ENCODE results near the gene RNFT1.
A peak's percentile ranks its signal among the peaks of the same experiment; 100 is the strongest.
"Not testable (repeated sequence)": the region's sequence is repeated elsewhere in the genome, so short reads cannot be mapped to it uniquely, and the experiment has no call there.

The RNFT1 gene

DNA sequence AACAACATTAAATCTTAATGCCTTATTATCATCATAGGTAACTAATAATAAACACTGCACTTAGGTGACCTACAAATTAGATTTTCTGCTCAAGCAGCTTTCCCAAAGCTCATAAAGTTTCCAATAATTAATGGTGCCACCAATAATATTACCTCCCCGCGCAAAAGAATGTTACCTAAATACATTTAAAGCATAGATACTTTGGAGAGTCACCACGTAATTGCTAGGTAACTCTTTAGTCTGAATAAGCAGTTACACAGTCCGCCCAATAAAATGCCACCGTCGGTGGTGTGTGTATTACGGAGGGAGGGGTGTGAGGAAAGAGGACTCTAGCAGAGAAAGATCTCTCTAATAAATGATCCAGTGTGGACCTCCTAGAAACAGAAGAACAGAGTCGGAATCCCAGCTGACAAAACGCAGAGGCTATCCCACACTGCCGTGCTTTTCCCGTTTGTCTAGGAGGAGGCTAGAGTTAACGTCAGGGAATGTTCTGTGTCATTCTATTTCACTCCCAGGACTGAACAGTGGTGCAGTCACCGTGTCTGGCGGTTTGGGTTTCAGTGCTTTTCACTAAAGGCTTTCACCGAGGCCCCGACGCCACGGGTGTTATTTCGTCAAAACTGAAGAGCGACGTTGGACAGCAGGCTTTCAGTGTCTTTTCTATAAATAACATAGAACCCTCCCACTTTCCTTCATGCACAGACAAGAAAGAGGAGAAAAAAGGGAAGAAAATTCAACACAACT, 630 bp downstream of the RNFT1 start:
- DNase-seq (ENCODE audit: low spot score): peak; percentile 61
- TF ChIP-seq, protein P1, sequence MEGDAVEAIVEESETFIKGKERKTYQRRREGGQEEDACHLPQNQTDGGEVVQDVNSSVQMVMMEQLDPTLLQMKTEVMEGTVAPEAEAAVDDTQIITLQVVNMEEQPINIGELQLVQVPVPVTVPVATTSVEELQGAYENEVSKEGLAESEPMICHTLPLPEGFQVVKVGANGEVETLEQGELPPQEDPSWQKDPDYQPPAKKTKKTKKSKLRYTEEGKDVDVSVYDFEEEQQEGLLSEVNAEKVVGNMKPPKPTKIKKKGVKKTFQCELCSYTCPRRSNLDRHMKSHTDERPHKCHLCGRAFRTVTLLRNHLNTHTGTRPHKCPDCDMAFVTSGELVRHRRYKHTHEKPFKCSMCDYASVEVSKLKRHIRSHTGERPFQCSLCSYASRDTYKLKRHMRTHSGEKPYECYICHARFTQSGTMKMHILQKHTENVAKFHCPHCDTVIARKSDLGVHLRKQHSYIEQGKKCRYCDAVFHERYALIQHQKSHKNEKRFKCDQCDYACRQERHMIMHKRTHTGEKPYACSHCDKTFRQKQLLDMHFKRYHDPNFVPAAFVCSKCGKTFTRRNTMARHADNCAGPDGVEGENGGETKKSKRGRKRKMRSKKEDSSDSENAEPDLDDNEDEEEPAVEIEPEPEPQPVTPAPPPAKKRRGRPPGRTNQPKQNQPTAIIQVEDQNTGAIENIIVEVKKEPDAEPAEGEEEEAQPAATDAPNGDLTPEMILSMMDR (IDR thresholded peaks at IDR 0.05; ENCODE audit: extremely low read depth, insufficient read depth, missing control alignments): no peak
- in situ Hi-C loops (cut with MboI; ENCODE audit: low pct_unique_long_range_greater_than_20kb, low sequenced_read_pairs, unreplicated experiment): no loop called here

DNA sequence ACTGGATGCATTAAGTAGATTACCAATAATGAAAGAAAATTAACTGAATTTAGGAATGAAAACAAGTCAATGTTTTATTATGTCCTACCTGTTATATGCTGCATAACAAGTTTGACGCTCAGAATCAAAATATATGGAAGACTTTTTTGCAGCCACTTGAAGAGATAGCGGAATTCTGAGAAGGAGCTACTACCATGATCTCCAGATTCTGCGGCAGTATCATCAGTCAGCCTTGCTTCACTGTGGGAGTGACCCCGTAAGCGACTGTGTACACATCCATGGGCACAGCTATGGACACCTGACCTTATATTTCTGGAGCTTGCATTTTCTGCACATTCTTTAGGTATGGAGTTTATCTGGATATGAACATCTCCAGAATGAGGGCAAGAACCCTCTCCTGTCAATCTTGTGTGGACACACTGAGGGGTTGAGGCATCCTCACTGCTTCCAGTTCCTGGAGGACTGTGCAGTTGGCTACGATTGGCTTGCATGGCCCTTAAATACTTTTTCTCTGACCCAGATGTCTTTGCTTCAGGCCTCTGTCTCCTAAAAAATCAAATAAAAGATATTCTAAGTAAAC, 1.7 kb downstream of the RNFT1 start:
- in situ Hi-C loops (cut with MboI; ENCODE audit: low pct_unique_long_range_greater_than_20kb, low sequenced_read_pairs, unreplicated experiment): no loop called here
- DNase-seq (ENCODE audit: low spot score): no peak
- TF ChIP-seq, protein P1 (IDR thresholded peaks at IDR 0.05; ENCODE audit: extremely low read depth, insufficient read depth, missing control alignments): no peak

DNA sequence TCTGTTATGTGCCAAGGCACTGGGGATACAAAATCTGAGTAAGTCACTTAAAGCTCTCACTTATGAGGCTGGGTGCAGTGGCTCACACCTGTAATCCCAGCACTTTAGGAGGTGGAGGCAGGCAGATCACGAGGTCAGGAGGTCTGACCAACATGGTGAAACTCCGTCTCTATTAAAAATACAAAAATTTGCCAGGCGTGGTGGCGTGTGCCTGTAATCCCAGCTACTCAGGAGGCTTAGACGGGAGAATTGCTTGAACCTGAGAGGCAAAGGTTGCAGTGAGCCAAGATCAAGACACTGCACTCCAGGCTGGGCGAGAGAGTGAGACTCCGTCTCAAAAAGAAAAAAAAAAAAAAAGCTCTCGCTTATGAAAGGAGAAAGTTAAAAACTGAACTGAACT, 5.0 kb downstream of the RNFT1 start:
- in situ Hi-C loops (cut with MboI; ENCODE audit: low pct_unique_long_range_greater_than_20kb, low sequenced_read_pairs, unreplicated experiment); DNase-seq (ENCODE audit: low spot score): not testable (repeated sequence)

DNA sequence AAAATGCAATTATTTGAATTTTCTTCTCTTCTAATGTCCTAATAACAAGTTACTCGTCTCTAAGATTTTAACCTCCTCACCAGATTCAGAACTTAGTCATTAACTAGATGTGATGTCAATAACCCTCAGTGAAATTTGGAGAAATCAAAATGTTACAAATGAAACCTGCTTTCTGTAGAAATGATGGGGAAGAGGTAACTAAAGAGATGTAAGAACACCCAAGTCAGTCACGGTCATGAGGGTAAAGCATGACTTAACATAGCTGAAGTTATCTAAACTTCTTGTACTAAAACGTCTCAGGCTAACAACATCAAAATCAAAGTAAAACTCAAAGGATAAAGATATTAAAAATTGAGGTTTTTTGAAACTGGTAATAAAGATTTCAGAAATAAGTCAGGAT, 9.7 kb downstream of the RNFT1 start:
- TF ChIP-seq, protein P1 (IDR thresholded peaks at IDR 0.05; ENCODE audit: extremely low read depth, insufficient read depth, missing control alignments): no peak
- in situ Hi-C loops (cut with MboI; ENCODE audit: low pct_unique_long_range_greater_than_20kb, low sequenced_read_pairs, unreplicated experiment): no loop called here
- no peak for DNase-seq (ENCODE audit: low spot score)

DNA sequence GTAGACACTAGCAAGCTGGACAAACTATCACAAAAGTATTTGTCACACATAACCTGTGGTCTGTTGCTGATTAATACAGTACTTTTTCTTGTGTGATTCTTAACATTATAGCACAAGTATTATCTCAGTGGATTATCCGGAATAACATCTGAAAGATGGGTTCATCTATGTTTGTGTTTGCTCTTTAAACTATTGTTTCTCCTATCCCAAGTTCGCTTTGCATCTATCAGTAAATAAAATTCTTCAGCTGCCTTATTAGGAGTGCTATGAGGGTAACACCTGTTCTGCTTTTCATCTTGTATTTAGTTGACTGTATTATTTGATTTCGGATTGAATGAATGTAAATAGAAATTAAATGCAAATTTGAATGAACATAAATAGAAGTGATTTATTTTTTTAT, 14.5 kb downstream of the RNFT1 start:
- in situ Hi-C loops (cut with MboI; ENCODE audit: low pct_unique_long_range_greater_than_20kb, low sequenced_read_pairs, unreplicated experiment): no loop called here
- TF ChIP-seq, protein P1 (IDR thresholded peaks at IDR 0.05; ENCODE audit: extremely low read depth, insufficient read depth, missing control alignments): no peak
- DNase-seq (ENCODE audit: low spot score): no peak

DNA sequence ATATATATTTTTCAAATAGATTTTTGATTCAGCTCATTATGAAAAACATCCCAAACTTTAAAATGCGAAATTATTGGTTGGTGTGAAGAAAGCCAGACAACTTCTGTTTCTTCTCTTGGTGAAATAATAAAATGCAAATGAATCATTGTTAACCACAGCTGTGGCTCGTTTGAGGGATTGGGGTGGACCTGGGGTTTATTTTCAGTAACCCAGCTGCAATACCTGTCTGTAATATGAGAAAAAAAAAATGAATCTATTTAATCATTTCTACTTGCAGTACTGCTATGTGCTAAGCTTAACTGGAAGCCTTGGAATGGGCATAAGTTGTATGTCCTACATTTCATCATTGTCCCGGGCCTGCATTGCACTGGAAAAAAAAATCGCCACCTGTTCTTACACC, 17.2 kb downstream of the RNFT1 start:
- DNase-seq (ENCODE audit: low spot score); in situ Hi-C loops (cut with MboI; ENCODE audit: low pct_unique_long_range_greater_than_20kb, low sequenced_read_pairs, unreplicated experiment): not testable (repeated sequence)

DNA sequence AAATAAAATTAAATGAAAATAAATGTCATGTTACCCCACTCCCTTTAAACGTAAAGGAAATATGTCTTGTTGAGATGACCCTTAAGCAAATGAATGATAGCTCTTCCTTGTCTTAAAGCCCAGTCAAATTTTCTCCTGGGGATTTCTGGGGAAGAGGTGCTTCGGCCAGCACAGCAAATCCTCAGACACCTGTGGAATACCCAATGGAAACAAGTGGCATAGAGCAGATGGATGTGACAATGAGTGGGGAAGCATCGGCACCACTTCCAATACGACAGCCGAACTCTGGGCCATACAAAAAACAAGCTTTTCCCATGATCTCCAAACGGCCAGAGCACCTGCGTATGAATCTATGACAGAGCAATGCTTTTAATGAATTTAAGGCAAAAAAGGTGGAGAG, 18.1 kb downstream of the RNFT1 start:
- in situ Hi-C loops (cut with MboI; ENCODE audit: low pct_unique_long_range_greater_than_20kb, low sequenced_read_pairs, unreplicated experiment); DNase-seq (ENCODE audit: low spot score): not testable (repeated sequence)

DNA sequence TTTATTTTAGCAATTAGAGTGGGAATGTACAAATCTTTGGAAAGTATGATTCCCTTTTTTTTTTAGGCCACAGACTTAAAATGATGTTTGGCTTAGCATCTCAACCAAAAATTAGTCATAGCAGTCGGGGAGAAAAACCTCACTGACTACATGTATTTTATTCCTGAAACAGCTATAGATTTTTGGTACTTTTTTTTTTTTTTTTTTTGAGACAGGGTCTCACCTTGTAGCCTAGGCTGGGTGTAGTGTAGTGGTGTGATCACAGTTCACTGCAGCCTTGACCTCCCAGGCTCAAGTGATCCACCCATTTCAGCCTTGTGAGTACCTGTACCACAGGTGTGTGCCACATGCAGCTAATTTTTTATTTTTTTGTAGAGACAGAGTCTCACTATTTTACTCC, 23.4 kb downstream of the RNFT1 start:
- in situ Hi-C loops (cut with MboI; ENCODE audit: low pct_unique_long_range_greater_than_20kb, low sequenced_read_pairs, unreplicated experiment): no loop called here
- TF ChIP-seq, protein P1 (IDR thresholded peaks at IDR 0.05; ENCODE audit: extremely low read depth, insufficient read depth, missing control alignments): no peak
- DNase-seq (ENCODE audit: low spot score): no peak

DNA sequence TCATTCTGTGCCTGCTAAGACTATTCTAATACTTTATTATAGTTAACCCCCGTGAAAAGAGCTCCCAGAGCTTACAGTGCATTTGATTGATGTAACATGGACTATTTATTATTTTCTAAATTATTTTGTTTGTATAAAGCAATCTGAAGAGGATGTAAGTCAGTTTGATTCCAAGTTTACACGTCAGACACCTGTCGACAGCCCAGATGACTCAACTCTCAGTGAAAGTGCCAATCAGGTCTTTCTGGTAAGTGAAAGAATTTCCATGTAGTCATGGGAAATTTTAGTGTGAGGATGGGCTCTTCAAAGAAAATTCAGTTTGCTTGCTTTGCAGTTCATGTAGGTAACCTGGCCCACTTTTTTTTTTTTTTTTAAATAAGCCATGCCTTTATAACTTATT, 23.8 kb downstream of the RNFT1 start:
- DNase-seq (ENCODE audit: low spot score); in situ Hi-C loops (cut with MboI; ENCODE audit: low pct_unique_long_range_greater_than_20kb, low sequenced_read_pairs, unreplicated experiment): not testable (repeated sequence)

DNA sequence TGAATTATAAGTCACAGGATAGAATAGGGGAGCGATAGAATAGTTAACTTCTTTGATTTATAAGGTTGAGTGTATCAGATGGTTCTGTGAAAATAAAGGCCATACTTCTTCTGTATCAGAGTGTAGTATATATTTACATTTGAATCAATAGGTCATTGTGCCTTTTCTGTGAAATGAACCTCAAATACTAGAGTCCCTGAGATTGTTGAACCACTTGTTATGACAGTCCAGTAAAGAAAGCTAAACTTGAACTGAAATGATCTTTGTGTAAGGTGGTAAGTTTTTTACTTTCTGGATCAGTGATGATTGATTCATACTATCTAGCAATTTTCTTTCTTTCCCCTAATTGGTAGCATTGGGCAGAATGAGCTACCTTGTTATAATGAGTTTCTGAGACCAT, 31.2 kb downstream of the RNFT1 start:
- DNase-seq (ENCODE audit: low spot score); in situ Hi-C loops (cut with MboI; ENCODE audit: low pct_unique_long_range_greater_than_20kb, low sequenced_read_pairs, unreplicated experiment): not testable (repeated sequence)

DNA sequence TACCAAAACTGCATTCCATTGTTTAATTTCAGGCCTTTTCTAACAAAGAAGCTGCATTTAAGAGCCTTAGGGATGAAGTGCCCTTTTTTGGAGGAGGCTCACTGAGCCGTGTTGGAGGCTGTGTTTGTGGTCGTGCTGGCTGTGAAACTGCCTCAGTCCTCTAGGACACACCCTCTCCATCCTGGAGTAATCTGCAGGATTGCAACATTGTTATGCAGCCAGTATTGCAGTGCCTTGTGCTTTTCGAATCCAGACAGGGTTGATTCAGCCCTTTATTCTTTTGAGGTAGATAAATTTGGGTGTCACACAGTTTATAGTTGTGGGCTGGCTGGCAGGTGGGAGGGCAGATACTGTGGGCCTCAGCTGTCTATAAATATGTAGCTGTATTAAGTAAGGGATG, 33.8 kb downstream of the RNFT1 start:
- DNase-seq (ENCODE audit: low spot score); in situ Hi-C loops (cut with MboI; ENCODE audit: low pct_unique_long_range_greater_than_20kb, low sequenced_read_pairs, unreplicated experiment): not testable (repeated sequence)

DNA sequence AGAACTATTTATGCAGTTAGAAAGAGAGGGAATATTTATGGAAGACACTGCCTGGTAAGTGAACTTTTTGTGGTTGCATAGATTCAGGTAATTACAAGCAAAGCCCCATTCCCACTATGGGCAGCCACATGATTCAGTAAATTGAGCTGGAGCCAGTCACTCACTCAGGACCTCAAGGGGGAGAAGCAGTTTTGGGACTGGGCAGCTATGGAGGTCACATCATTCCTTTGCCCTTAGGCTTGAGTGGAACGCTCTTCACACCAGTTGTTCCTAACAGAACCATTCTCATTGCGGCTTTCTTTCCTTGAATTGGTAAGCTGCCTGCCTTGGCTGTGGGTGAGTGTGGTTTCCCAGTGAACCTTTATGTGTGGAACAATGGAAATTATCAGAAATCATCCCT, 34.4 kb downstream of the RNFT1 start:
- not testable (repeated sequence) for DNase-seq (ENCODE audit: low spot score)

More for the DNA sequence above, 34.4 kb downstream of the RNFT1 start:
- in situ Hi-C loops (cut with MboI; ENCODE audit: low pct_unique_long_range_greater_than_20kb, low sequenced_read_pairs, unreplicated experiment): not testable (repeated sequence)
